Medulla oblongata (tissue), 1 donor: Measurements from ENCODE around the gene ITGA6.

Experiments
- DNase-seq: peaks from one replicate; pipeline ENCODE4 v3.0.0-alpha.2; 2015; ENCODE audit errors: extremely low spot score

ITGA6 gene

DNA sequence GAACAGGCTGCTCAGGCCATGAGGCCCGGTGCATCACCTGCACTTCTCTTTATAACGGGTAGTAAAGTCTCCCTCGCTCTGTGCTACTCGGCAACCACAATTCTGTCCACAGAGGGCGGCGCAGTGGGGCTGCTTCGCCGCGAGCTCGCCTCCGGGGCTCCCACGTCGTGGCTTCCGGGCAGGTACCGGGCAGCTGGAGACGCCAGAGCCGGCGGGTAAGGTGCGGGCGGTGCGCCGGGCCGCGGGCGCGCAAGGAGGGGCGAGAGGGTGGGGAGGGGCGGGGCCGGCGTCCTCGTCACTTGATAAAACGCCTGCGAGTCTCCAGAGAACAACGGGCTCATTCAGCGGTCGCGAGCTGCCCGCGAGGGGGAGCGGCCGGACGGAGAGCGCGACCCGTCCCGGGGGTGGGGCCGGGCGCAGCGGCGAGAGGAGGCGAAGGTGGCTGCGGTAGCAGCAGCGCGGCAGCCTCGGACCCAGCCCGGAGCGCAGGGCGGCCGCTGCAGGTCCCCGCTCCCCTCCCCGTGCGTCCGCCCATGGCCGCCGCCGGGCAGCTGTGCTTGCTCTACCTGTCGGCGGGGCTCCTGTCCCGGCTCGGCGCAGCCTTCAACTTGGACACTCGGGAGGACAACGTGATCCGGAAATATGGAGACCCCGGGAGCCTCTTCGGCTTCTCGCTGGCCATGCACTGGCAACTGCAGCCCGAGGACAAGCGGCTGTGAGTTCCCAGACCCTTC, at the start of gene ITGA6:
ITGA6 (plus strand) TSS at position 331 of the 734 bp plus-strand sequence.
- DNase-seq: peak; percentile 79

DNA sequence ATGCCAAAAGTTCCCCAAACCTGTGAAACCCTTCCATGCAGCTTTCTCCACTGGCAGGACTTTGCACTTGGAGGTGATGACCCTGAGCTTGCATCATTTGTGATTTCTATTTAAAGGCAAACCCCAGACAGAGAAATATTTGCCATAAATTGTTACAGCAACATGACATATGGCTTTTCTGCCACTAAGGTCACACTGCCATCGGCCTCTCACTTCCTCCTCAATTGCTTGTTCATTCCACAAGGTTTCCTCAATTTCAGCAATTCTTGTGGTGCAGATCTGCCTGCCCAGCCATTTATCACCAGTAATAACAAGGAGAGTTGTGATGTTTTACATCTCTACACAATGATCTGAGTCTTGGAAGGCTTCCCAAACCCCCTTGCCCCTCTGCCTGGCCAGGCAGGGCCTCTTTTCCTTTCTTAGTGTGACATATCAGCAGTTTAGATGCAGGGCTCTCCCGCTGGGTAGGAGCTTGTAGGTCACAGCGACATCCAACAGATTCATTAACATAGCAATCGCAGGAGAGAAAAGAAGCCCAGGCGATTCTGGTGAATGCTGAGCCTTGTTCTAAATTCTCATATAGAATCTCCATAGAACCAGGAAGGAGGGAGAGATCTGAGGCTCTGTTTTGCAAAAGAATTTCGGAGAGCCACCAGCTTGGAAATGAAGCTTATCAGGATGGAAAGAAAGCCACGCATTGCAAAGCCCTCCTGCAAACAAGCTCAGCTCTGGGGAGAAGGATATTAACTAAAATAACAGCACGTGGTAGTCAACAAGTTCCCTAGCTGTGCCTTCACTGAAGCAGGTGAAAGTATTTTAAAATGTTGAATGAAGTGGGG, 46.7 kb upstream of the ITGA6 start:
- DNase-seq: no peak

DNA sequence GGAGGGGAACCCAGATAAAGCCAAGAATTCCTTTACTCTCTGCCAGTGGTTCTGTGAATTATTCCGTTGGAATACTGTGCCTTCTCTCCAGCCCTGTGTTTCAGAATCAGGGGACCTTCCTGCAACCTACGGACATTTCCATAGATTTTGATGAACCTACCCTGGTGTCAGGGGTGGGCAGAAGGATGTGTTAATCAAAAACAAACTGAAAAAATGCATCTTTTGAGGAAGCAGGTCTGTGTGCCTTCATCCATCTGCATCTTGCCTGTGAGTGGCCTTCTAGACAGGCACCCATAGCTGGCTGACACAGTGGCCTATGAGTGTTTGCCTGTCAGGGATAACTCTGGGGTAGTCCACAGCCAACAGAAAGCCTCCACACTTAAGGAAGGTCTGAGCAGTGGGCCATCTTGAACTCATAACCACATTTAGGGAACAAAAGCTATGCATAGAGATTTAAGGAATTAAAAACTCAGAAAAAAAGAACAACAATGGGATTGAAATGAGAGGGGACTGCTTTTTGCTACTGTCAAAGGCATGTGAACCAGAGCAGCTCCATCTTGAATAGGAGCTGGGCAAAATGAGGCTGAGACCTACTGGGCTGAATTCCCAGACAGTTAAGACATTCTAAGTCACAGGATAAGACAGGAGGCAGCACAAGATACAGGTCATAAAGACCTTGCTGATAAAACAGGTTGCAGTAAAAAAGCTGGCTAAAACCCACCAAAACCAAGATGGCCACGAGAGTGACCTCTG, 45.9 kb upstream of the ITGA6 start:
- DNase-seq: no peak

DNA sequence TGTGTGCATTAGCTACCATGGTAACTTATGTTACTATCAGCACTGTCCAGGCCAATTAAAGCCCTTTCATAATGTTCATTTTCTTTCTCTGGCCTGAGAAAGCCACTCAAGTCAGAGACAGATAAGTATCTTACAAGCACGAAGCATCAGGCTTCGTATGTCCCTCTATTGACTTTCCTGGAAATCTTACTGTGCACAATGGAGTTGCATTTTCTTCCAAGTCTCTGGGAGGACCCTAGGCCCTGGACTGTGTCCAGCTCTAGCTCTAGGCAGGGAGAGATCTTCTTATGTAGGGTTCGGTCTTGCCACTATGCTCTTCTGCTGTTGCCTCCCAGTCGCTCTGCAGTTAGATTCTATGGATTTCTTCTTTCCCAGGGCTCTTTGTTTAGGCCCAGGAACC, 40.0 kb upstream of the ITGA6 start:
- DNase-seq: no peak

DNA sequence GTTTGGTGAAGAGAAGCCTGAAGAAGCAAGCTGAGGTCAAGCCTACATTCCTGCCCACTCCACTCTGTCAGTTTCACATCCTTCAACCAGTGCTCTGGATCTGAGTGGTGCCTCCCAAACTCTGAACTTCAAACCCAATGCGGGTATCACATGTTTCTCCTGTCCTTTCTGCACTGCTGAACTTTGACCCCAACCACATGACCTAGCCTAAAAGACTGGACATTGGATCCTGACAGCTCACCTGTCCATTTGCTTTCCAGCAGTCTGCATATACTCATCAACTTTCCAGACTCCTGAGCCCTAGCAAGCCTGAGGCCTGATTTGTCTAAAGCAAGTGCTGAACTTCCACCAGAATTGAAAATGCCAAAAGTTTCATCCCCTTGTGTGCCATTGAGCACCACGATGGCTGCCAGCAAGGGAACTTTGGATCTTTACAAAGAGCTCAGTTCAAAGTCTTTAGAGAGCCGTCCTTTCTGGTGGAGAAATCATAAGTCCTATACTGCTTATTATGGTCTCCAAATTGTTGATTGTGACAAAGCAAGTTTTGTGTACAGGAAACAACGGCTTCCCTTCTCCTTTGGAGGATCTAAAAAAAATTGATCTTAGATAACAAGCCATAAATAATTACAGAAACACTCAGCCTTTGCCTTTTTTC, 37.6 kb upstream of the ITGA6 start:
- DNase-seq: no peak

DNA sequence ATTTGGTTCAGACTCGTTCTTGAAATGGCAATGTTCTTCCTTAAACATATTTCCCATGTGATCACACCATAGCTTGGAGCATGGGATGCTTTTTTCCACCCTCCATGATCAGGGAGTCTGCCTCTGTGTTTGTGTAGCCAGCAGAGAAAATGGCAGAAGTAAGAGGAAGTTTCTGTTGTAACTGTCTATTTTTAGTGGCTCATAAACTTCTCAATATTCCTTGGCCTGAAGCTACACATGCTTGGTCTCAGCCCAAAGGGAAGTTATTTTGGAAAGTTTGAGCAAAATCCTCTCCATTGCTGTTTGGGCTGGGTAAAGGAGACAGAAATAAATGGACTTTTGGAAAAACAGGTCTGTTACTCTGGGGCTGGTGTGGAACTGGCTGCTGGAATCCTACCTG, 33.4 kb upstream of the ITGA6 start:
- DNase-seq: peak; percentile 28

DNA sequence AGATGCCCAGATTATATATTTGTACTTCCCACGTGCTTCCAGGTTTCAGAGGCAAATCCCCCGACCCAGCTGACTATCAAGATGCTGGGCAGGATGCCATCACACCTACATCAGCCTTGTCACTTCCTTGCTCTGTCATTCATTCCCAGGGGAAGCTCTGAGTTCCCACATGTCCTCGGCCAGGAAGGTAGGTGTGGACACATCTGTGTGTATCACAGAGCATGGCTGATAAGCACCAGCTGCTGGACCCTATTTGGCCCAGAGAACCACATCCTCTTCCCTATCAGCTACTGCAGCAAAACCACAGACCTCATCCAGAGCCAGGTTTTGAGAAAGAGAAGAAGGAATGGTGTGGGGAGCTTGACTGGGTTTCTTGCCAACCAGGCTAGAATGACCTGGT, 31.9 kb upstream of the ITGA6 start:
- DNase-seq: no peak

DNA sequence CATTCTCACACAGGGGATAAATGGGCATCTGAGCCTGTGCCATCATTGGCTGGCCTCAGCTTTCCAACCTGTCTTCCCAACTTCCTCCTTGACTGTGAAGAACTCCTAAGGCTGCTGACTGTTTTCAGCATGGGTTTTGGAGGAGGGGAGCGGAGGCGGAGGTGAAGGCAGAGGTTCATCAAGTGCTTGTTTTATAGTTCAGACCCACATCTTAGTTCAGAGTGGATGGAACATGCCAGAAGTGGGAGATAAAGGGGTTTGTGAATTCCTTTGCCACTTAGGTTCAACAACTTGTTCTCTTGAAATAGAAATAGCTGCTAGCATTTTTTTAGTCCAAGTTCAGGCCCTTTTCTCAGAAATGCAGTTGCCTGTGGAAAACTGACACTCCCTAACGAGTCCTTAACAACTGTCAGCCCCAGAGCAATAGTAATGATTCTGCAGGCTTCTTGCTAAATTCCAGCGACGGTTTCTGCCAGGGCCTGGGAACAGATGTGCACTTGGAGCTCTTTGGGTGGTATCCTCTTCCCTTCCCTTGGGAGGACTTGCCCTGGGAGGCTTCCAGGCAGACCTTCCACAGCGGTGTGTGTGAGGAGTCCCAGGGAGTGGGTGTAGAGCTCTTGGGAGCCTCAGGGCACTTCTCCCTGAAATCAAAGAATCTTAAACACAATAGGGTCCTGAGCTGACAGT, 30.1 kb upstream of the ITGA6 start:
- DNase-seq: no peak

DNA sequence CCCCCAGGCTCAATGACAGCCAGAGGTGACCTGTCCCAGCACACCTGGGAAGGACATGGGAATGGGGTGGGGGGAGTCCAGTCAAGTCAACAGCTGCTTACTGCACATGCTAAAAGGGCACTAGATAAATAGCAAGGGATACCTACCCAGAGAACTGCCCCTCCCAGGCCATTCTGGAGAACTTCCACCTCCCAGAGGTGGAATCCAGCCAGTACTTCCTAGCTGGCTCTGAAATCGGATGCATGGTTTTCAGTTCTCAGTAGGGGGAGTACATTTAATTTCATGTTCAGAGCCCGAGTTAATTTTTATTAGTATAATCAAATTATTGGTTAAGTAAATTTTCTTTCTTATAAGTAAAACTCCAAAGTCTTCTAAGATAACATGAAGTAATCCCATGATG, 28.9 kb upstream of the ITGA6 start:
- DNase-seq: no peak

DNA sequence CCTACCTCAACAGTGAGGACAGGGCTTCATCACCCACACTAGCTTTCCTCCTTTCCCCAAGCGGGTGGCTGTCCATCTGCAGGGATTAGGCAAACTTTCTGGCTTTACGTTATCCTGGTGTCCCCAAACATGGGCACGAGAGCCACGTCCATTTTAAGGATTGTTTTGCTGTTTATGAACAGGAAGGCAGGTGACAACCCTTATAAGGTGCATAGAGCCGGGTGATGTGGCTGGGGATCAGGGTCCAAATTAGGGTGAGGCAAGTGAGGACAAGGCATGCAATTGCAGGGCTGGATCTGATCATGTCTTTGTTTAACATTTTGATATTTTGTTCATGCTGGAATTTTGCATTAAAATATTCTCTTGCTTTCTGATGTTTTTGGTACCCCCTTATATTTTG, 27.6 kb upstream of the ITGA6 start:
- DNase-seq: no peak

DNA sequence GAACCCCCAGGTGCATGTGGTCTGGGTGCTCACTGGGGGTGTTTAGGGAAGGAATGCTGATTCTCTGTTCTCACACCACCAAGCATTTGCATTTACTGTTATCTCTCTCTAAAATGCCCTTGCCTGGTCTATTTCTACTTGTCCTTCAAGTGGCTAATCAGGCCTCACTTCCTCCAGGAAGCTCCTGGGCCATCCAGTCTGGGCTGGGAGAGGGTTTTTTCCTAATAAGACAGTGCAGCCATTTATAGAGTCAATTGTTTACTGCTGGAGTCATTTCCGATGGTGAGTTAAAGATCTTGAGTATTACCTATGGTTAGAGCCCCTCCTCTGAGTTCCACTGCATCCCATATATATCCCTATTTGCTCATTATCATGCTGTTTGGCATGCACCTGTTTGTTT, 25.2 kb upstream of the ITGA6 start:
- DNase-seq: no peak

DNA sequence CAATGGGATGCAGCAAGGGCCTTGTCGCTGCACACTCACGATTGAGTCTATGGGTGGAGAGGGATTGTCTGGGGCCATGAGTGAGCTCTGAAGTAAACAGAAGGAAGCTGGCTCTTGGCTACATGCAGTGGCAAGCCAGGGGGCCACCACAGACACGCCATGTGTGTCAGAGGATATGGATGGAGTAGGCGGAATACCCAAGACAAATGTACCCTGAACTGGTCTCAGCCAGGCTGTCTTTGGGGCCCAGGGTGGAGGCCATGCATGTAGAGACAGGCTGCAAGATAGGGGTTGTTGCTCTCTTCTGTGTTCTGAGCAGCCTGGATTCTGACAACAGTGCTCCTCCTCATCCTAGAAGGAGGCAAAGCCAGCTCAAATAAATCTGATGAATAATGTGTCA, 24.0 kb upstream of the ITGA6 start:
- DNase-seq: no peak

DNA sequence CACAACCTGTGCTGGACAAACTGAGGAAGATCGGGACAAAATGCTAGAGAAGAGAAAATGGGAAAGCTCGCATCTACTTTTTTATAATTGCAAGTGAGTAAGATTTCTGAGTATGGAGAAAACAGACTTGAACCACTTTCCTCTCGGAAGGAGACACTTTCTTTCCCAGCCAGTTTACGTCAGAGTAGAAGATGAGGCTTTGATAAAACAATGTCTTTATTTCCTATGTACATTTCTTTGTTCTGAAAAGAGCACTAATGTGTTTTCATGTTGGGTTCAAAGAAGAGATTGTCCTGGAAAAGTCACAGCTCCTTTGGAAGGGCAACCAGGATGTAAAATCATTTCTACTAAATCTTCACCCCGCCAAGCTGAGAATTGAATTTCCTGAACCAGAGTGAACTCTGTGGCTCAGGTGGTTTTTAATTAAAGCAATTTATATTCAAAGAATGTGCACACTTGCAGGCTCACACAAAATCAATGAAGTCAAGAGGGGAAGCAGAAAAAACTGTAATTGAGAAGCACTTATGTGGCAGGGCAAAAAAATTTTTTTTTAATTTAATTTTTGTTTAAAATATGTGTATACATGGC, 23.4 kb upstream of the ITGA6 start:
- DNase-seq: no peak

DNA sequence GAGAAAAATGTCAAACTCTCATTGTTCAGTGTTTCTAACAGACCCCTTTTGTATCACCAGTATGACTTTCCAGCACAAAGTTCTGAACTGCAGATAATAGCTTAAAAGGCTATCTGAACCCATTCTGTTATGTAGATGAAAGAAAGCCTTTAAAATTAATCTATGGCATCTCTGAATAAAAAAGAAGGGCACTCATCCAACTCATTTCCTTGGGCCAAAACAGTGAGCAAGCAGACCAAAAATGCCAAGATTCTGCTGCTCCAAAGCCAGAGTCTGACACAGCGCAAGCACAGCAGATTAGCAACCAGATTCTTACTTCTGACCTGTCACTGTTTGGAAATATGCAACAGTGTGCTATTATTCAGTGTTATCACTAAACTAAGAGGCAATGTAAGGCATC, 22.6 kb upstream of the ITGA6 start:
- peak; percentile 45 for DNase-seq

DNA sequence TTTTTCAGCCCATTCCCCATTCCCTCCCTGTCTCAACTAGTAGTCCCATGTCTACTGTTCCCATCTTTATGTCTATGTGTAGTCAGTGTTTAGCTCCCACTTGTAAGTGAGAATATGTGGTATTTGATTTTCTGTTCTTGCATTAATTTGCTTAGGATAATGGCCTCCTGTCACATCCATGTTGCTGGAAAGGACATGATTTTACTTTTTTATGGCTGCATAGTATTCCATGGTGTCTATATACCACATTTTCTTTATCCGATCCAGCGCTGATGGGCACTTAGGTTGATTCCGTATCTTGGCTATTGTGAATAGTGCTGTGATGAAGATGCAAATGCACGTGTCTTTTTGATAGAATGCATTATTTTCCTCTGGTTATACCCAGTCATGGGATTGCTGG, 21.7 kb upstream of the ITGA6 start:
- no peak for DNase-seq

DNA sequence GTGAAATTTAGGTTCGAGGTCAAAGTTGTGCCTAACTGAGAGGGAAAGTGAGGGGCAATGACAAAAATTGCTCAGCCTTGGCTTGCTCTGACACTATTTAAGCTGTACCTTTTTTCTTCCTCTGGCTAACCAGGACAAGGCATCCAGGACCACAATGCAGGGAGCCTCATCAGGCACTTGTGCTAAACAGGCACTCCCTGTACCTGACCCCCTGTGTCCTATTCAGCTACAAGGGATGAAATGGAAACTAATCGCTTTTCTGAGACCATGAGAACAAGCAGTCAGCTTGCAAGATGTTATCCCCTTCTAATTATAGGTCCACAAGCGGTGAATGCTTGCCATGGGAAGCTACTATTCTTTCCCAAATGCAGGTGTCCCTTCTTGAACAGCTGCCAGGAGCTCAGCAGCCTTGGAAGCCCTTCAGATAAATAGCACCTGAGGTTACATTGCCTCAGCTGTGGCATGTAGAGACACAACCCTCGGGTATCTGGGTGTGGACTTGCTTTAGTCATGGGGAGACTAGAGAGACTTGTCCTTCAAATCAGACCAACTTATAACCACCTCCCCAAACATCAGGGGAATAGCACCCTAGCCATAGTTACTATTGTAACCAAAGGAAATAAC, 19.1 kb upstream of the ITGA6 start:
- no peak for DNase-seq

DNA sequence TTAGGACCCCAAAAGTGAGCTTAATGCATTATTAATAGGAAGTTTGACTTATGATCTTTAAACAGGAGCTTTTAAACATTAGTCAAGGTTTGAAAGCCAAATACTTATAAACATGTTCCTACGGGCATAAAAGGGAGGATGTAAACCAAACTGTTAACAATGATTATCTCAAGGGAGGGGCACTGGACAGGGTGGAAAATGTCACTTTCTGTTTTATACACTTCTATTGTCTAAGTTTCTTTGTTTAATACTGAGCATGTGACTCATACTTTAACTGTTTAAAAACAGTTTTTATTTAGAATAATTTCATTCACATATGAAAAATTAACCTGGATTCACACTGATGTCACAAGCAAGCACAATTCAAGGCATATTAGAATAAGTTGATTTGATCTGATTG, 18.3 kb upstream of the ITGA6 start:
- no peak for DNase-seq

DNA sequence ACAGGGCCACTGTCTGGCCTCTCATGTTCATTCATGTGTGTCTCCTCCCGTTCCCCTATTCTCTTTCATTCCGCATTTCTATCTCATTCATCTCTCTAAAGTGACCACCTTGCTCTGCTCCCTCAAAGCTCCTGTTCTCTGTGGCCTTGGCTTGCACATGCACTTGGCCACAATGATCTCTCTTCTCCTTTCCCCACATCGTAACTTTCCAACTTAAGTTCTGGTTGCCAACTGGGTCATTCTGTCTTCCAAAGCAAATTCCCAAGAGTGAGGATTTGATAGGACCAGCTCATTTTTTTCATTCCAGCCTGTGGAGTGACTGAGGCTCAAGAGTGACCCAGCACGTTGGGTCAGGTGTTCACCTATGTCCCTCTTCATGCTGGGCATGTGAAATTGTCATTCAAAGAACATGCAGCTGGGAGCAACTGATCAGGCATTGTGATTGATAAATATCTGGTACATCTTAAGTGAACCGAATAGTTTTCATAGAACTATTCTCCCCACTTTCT, 14.3 kb upstream of the ITGA6 start:
- no peak for DNase-seq

DNA sequence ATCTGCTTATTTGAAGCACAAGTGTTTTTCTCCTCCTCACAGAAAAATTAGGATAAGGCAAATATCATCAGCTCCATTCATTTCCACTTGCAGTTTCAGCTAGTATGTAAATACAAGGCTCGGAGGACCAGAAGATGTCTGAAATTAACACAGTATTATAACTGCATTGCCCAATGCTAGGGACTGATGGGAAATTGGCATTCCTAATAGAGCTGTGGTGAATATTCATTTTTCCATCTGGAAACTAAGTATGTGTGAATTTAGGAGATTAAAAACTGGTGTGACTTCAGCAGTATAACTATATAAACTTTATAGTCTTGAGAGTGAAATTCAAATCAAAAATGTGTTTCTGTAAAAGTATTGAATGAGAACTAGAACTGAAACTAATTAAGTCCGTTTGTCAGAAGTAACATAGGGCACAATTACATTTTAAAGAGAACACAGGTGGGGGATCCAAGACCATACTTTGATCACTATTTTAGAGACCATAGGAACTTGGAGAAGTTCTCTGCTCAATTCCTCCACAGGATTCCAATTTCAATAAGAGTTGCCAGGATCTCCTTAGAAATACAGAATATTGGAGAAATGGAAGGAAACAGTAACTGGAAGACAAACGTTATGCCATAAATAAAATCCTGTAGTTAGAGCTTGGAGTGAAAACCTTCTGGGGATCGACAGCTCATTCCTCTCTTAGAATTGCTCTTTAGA, 12.1 kb upstream of the ITGA6 start:
- no peak for DNase-seq

DNA sequence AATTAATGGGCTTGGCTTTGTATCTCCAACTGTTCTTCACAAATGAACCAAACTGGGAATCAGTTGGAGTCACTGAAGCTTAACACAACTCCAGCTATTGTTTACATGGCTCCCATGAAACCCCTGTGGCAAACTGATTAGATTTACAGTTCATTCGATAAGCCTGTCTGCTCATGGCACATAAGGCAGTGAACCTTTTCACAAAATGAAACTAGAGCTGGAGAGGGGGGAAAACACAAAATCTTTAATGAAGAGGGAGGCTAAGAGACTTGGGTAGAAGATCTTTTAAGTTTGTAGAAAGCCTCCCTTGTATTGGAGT, 11.6 kb upstream of the ITGA6 start:
- DNase-seq: no peak
